Measurements from ENCODE around the gene ATXN1.
A peak's percentile ranks its signal among the peaks of the same experiment; 100 is the strongest.

ATXN1 gene

DNA sequence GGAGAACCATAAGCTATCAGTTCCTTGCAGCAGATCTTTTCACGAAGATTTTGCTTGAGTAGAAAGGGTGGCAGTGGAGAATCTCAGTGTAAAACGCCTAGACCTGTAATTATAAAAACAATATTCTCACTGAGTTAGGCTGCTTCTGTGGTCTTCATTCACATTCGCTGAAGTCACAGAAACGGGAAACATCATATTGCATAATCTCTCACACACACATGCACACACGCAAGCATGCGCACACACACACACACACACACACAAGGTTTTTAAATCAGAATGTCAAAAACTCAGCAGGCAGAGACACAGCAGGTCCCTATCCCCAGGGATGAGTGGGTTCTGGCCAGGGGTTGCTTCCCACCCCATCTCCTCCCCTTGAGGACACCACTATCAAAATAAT lies 175.5 kb downstream of the ATXN1 start:
- Mint-ChIP-seq H3K4me3 (no peak overlapping the region), H3K9me3 (no peaks in the 10 kb centered on the region), H3K27me3 (no peaks in the 10 kb centered on the region), H3K27ac (no peak overlapping the region), H3K4me1 (peaks cover 11% of the 10 kb centered on the region)
- ATAC-seq: no peak
- no peak for DNase-seq

DNA sequence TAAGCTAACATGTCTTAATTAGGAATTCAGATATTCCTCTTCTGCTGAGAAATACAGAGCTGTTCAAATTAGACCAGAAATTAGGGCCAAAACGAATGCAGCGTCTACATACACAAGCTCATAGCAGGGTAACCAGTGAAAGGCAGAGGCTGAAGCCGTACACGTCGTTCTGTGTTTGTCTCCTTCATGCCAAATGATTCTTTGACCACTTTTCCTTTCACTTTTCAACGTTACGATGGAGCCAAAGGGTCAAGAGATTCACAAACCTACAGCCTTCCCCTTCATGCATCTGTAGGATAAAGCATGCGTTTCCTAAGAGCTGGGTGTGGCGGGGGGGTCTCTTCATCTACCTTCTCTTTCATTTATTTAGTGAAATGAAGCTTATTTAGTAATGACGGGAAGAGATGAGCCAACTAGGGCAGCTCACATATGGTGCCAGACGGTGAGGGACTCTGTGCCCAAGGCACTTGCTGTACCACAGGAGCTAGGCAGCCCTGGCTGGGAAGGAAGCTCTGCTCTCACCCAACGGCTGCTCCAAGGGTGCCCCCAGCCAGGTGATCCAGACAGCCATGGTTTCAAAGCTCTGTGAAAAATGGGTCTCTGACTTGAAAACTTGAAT lies 178.0 kb downstream of the ATXN1 start:
- H3K4me1 Mint-ChIP-seq: peaks cover 6% of the 10 kb centered on the region
- H3K27ac Mint-ChIP-seq: no peak overlapping the region
- DNase-seq (no peak), ATAC-seq (no peak)
- no peaks in the 10 kb centered on the region for H3K27me3 Mint-ChIP-seq
- H3K9me3 Mint-ChIP-seq: no peaks in the 10 kb centered on the region
- no peak overlapping the region for H3K4me3 Mint-ChIP-seq

DNA sequence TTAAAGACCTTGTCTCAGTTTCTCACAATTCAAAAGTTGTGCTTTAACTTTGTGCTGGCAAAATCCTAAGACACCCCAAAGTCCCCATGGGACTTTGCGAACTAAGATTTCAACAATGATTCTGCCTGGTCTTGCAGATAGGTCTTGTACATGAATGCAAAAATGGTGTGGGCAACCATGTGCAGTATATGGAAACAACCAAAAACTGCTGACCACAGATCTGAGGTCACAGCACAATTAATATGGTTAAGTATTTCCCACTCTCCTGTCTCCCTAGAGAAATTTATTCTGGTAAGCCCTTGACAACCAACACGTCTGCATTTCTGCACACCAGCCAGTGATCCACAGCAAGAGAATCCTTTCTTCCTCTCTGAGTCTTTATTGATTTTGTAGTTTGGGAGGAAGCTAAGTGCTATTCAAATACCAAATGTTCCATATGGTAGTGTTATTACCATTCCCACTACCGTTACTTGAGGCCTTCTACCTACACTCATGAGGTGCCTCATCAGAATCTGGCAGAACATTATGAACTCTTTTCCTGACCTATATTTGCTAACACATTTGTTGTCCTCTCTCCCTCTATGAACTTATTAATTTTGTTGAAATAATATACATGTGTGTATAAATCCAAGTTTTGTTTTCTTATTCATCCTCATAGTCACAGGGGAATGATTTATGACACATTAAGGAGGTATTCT lies 178.7 kb downstream of the ATXN1 start:
- ATAC-seq (no peak), DNase-seq (no peak)
- Mint-ChIP-seq H3K27ac (no peak overlapping the region), H3K4me3 (no peak overlapping the region), H3K9me3 (no peaks in the 10 kb centered on the region), H3K27me3 (no peaks in the 10 kb centered on the region), H3K4me1 (peaks cover 6% of the 10 kb centered on the region)

DNA sequence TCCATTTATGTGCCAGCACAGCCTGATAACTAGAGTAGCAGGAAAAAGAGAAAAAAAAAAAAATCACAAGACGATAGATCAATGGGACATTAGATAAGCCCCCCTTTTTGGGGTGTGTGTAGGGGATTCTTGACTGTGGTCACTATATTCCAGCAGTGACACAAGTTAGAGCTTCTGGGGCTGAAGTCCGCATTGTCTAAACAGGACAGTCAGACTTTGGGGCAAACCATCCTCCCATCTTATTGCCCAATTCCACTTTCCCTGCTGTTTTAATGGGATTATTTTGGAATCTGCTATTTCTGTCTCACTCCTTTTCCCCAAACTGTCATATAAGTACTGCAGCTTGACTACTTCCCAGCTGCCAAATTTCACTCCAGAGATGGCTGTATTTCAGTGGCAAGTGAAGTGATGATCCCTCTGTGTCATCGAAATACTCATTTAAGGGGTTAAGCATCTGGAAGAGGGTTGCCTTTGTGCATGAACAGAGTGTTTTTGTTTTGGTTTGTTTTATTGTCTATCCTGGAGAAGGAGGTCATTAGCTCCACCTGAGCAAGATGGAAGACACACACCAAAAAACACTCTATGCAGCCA lies 182.5 kb downstream of the ATXN1 start:
- Mint-ChIP-seq H3K4me3 (no peak overlapping the region), H3K27me3 (no peaks in the 10 kb centered on the region), H3K4me1 (peaks cover under 1% of the 10 kb centered on the region), H3K9me3 (no peaks in the 10 kb centered on the region), H3K27ac (peak overlapping the region in 1 of 2 donors; percentile 14)
- DNase-seq: no peak
- ATAC-seq: no peak

DNA sequence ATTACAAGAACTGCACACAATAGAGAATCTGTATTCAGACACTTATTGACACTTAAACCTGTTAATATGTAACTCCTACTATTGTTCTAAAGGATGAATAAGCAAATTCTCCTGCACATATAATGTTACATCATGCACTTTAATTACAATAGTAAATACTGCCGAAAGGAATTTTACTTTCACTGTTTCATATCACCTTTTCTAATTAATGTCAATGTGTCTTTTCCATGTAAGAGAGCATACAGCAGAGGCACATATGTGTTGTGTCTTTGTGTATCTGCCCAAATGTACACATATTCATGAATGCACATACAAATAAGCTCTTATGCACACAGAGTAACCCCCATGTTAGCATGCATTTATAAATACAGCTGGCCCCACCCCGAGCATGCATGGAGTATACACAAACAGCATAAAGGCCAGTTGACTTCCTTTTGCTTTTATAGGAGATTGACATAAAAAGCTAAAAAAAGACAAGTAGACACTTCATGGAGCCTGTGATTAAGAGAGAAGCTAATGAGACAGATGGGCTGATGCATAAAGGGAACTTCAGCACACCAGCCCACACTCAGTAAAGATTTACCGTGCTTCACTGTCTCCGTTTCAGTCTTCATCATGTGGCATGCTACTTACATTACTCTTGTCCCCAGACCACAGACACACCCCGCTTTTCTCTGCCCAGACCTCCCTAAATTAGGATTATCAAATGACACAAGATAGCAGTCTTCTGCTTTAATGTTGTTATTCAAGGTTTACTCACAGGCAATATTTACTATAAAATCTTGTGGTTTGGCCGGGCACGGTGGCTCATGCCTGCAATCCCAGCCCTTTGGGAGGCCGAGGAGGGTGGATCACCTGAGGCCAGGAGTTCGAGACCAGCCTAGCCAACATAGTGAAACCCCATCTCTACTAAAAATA lies 184.6 kb downstream of the ATXN1 start:
- H3K4me3 Mint-ChIP-seq: no peak overlapping the region
- no peaks in the 10 kb centered on the region for H3K9me3 Mint-ChIP-seq
- H3K4me1 Mint-ChIP-seq: peaks cover 14% of the 10 kb centered on the region
- DNase-seq (no peak), ATAC-seq (no peak)
- no peaks in the 10 kb centered on the region for H3K27me3 Mint-ChIP-seq
- no peak overlapping the region for H3K27ac Mint-ChIP-seq

DNA sequence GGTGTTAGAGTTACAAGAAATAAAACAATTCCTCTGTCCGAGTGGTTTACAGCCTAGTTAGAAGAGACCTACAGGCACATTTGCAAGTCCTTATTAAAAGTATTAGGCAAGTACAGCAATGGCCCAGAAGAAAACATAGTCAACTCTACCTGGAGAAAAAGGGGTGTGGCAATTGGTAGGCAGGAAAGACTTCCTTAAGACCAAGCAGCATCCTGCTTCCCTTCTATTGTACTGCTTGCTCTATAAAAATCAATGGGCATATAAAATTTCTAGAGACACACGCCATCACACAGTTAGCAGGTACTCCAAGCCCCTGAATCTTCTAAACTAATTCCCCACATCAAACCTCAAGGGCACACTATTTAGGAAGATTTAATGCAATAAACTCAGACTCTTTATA lies 185.6 kb downstream of the ATXN1 start:
- no peak for DNase-seq
- Mint-ChIP-seq H3K4me1 (peaks cover 14% of the 10 kb centered on the region), H3K27ac (no peak overlapping the region), H3K9me3 (no peaks in the 10 kb centered on the region), H3K27me3 (no peaks in the 10 kb centered on the region), H3K4me3 (no peak overlapping the region)
- no peak for ATAC-seq

DNA sequence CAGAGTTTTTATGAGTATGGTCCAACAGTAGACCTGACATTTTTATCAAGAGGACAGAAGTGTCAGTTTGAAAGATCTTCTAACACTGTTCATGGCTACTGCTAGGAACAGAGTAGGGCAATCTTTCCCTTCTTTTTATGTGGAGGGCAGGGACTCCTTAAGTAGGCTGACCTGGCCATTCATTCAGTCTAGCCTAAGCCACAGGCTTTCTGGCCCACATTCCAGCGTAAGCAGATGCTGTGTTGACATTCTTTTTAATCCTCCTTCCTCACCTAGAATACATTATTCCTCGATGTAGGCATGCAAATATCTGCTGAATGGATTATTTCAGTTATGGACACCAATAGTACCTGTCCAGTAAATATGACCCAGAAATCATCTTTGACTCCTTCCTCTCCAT lies 188.3 kb downstream of the ATXN1 start:
- H3K27ac Mint-ChIP-seq: no peak overlapping the region
- DNase-seq (no peak), ATAC-seq (no peak)
- H3K4me1 Mint-ChIP-seq: peaks cover 26% of the 10 kb centered on the region
- H3K4me3 Mint-ChIP-seq: no peak overlapping the region
- H3K27me3 Mint-ChIP-seq: no peaks in the 10 kb centered on the region
- H3K9me3 Mint-ChIP-seq: no peaks in the 10 kb centered on the region

DNA sequence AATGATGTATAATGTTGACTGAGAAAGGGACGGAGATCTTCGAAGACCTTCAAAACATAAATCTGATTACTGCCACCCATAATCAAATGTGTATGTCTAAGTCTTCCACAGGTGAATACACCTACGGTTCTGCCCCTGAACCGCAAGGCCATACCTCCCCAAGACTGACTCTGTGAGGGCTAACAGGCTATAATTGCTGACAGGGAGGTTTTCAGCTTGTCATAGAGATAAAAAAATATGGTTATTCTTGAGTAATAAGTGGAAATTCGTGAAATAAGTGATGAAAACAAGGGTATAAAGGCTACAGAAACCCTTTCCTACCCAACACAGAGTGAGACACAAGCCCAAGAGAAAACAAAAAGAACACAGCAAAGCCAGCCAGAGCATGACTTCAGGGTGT lies 188.9 kb downstream of the ATXN1 start:
- no peak overlapping the region for H3K27ac Mint-ChIP-seq
- ATAC-seq: no peak
- DNase-seq: no peak
- H3K9me3 Mint-ChIP-seq: no peaks in the 10 kb centered on the region
- peaks cover 26% of the 10 kb centered on the region for H3K4me1 Mint-ChIP-seq
- H3K4me3 Mint-ChIP-seq: no peak overlapping the region
- no peaks in the 10 kb centered on the region for H3K27me3 Mint-ChIP-seq

DNA sequence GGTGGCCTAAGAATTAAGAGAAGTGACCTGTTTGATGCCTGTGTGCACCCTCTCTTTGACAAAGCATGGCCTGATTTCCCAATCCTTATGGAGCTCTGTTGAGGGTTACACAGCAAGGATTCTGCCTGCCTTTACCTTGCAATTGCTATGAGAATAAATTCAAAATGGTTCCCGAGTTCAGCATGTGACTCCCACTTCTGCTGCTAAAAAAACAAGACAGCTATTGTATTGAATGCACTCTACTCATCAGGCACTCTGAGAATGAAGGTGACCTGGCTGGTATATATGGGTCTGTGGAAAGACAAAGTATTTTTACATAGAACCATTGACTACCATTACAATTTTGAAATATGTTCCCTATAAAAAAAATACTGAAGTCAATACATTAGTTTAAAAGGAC lies 190.3 kb downstream of the ATXN1 start:
- H3K4me1 Mint-ChIP-seq: peaks cover 26% of the 10 kb centered on the region
- no peak overlapping the region for H3K27ac Mint-ChIP-seq
- DNase-seq (no peak), ATAC-seq (no peak)
- H3K9me3 Mint-ChIP-seq: no peaks in the 10 kb centered on the region
- no peak overlapping the region for H3K4me3 Mint-ChIP-seq
- H3K27me3 Mint-ChIP-seq: no peaks in the 10 kb centered on the region

DNA sequence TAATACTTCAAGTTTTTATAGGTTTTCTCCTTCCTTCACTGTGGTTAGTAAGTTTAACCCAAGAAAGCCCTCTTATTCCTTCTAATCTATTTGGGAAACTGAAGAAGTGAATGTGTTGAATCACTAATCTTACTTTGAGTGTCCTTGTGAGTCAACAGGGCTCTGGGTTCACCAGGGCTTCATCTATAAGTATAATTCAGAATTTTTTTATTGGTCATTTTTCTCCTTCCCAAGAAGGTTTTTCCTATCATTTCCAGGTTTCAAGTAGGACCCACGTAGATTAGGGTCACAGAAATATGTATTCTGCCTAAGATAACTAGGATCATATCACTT lies 191.1 kb downstream of the ATXN1 start:
- no peak overlapping the region for H3K27ac Mint-ChIP-seq
- ATAC-seq: no peak
- H3K9me3 Mint-ChIP-seq: no peaks in the 10 kb centered on the region

DNA sequence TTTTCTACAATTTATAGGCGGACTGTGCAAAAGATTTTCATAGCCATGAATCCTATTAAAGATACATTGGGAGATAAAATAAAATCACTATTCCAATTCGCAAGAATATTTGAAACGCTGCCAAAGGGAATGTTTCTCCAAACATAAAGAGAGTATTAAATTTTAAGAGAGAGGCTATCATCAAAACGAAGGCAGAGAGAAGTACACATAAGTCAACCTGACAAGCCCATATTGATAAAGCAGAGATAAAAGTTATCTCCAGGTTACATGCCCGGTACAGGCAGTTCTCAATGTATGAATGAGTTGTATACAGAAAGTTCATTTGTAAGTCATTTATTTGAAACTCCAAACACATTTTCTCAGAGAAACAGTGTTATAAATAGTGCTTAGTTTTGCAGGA lies 193.1 kb downstream of the ATXN1 start:
- Mint-ChIP-seq H3K27me3 (no peaks in the 10 kb centered on the region), H3K27ac (no peak overlapping the region), H3K4me1 (peaks cover 19% of the 10 kb centered on the region), H3K4me3 (no peak overlapping the region), H3K9me3 (no peaks in the 10 kb centered on the region)
- ATAC-seq (no peak), DNase-seq (no peak)

More for the DNA sequence above, 191.1 kb downstream of the ATXN1 start:
- no peak overlapping the region for H3K4me3 Mint-ChIP-seq
- H3K4me1 Mint-ChIP-seq: peaks cover 26% of the 10 kb centered on the region
- no peaks in the 10 kb centered on the region for H3K27me3 Mint-ChIP-seq
- DNase-seq: no peak

DNA sequence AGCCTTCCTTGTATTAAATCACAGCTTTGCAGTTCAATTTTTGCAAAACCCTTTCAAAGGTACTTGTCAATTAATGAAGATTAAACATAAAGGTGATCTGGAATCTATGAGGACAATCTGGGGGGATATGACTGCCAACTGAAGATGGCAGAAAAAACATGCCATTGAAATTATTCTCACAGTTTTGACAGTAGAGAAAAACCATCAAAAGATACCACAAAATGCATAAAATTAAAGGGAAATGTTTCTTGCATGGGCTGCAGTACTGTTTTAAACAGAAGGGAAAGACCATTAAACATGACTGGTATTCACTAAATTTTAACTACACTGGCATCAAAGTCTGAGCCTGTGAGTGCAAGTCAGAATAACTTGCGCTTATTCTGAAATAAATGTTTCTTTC lies 194.2 kb downstream of the ATXN1 start:
- no peak overlapping the region for H3K27ac Mint-ChIP-seq
- peaks cover 12% of the 10 kb centered on the region for H3K4me1 Mint-ChIP-seq
- ATAC-seq (no peak), DNase-seq (no peak)
- no peak overlapping the region for H3K4me3 Mint-ChIP-seq
- H3K9me3 Mint-ChIP-seq: no peaks in the 10 kb centered on the region
- H3K27me3 Mint-ChIP-seq: no peaks in the 10 kb centered on the region

DNA sequence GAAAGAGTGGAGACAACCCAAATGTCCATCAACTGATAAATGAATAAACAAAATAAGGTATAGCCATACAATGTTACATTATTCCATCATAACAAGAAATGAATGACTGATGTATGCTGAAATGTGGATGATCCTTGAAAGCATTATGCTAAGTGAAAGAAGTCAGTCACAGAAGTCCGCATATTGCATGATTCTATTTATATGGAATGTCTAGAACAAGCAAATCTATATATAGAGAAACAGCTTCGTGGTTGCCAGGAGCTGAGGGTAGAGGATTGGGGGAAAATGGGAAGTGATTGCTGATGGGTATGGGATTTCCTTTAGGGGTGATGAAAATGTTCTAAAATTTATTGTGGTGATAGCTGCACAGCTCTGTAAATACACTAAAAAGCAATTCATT lies 196.8 kb downstream of the ATXN1 start:
- no peak overlapping the region for H3K27ac Mint-ChIP-seq
- no peak for DNase-seq
- H3K27me3 Mint-ChIP-seq: no peaks in the 10 kb centered on the region
- no peak overlapping the region for H3K4me3 Mint-ChIP-seq
- no peak for ATAC-seq
- no peaks in the 10 kb centered on the region for H3K9me3 Mint-ChIP-seq
- H3K4me1 Mint-ChIP-seq: peaks cover 7% of the 10 kb centered on the region

DNA sequence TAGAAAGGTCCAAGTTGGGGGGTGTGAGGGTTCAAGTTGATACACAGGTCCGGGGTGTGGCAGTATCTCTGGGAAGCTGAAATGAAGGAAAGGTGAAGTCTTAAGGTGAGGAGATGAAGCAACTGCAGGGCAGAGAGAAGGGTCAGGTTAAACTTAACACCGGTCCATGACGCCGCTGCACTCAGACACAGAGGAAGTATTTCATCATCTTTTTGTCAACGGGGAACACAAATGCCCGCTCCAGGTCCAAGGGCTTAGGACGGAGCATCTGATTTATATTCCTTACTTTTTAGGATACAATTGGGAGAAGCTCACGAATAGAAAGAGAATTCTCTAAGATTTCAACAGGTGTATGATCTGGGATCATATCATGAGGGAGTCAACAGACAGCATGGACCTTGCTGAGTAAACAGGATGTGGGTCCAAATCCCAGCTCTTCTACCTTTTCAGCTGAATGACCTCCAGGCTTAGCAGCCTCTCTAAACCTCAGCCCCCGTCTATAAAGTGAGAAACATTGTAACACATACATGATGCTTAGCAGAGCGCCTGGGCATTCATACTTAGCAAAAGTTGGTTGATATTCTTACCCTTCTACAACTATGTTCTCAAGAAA lies 197.5 kb downstream of the ATXN1 start:
- no peak overlapping the region for H3K4me3 Mint-ChIP-seq
- no peaks in the 10 kb centered on the region for H3K9me3 Mint-ChIP-seq
- H3K4me1 Mint-ChIP-seq: peaks cover 3% of the 10 kb centered on the region
- H3K27ac Mint-ChIP-seq: no peak overlapping the region
- no peak for DNase-seq
- ATAC-seq: no peak
- H3K27me3 Mint-ChIP-seq: no peaks in the 10 kb centered on the region

DNA sequence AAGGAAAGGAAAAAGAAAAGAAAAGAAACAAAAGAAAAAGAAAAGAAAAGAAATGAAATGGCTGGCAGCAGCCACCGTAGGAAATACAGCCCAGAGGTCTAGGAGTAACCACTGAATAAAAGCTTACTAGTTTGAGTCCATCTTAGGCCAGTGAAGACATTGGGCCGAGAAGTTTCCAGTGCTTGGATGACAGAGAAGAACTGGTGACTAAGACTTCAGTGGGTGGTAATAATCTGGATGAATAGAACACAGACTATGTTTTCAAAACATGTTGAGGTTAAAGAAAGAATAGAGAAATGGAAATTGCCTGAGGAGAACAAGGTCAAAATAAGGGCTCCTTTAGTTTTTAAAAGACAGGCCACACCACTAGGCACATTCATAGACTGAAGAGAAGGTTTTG lies 198.8 kb downstream of the ATXN1 start:
- H3K9me3 Mint-ChIP-seq: no peaks in the 10 kb centered on the region
- H3K4me1 Mint-ChIP-seq: no peaks in the 10 kb centered on the region
- H3K27ac Mint-ChIP-seq: no peak overlapping the region
- ATAC-seq: no peak
- no peak overlapping the region for H3K4me3 Mint-ChIP-seq
- H3K27me3 Mint-ChIP-seq: no peaks in the 10 kb centered on the region
- no peak for DNase-seq

Measured in stimulated activated naive CD8-positive, alpha-beta T cell treated with anti-CD3 and anti-CD28 coated beads, Interleukin-15, amount 100 ng/mL, for 72 hours (primary cell).